K562 (cell line): ENCODE data around the gene RHEX. TPM values are rescaled to one million over a fixed set of nuclear protein-coding genes. Genes with fewer than 3 reads are reported as not detected.

ENCODE experiments used
- ATAC-seq: fragments of 200-7000 bp; cut with Tn5 transposase; 3 replicates; pipeline ENCODE4 v1.9.1; 2020; ENCODE audit warnings: moderate library complexity
- BruUV-seq: library from RNA; stranded (reverse); fragments of 400-500 nt; replicated peaks from 2 replicates; lab custom pipeline; 2021; lab: Mats Ljungman, UMichigan
- CTCF ChIA-PET: fragments of 300-600 bp; formaldehyde crosslinking; extraction: SDS; loops from one replicate; lab custom pipeline; 2021; ENCODE audit warnings: low intra/inter-chr PET ratio; lab: Yijun Ruan, JAX
- POLR2A ChIA-PET: fragments of 300-600, 350-650 bp; sonication (Branson Sonifier 250); formaldehyde crosslinking; extraction: SDS; loops from one replicate; lab custom pipeline; 2021; ENCODE audit warnings: antibody characterized with exemption, inconsistent platforms; lab: Yijun Ruan, JAX
- DNase-seq, 4 experiments: peaks; one replicate each; pipeline versions ENCODE4 v3.0.0 to v3.0.0-alpha.2; 2011 to 2018; ENCODE audit warnings: low spot score in 3 of 4, mixed read lengths in 3 of 4; ENCODE audit errors: extremely low read depth in 1 of 4
- FAIRE-seq: peaks from 2 replicates; lab custom pipeline; 2011; peaks lifted over from hg19 to GRCh38; lab: Jason Lieb, UNC
- H2AFZ ChIP-seq: 2 replicates; pipeline ENCODE4 v1.6.0; 2011; ENCODE audit warnings: low read depth, low read length, control low read depth, inconsistent platforms
- H3K27ac ChIP-seq: fragments of 200-600 bp; 3 replicates; pipeline ENCODE4 v1.8.0; 2011; ENCODE audit warnings: low read depth, mild to moderate bottlenecking, control low read depth, inconsistent platforms, low read length, moderate library complexity, mixed read lengths; ENCODE audit errors: extremely low read depth
- H3K27me3 ChIP-seq, 2 experiments: fragments of 300-600 bp in 1 of 2; 2 replicates in 1 of 2; 3 replicates in 1 of 2; pipeline versions ENCODE4 v1.6.0 to v1.8.0; 2011; ENCODE audit warnings: inconsistent platforms in 2 of 2, low read length in 2 of 2, mild to moderate bottlenecking in 1 of 2, mixed read lengths in 1 of 2, moderate library complexity in 1 of 2; ENCODE audit not compliant: control insufficient read depth in 2 of 2, insufficient read depth in 2 of 2
- H3K36me3 ChIP-seq: fragments of 300-600 bp; 3 replicates; pipeline ENCODE4 v1.8.0; 2011; ENCODE audit warnings: mild to moderate bottlenecking, low read length, inconsistent platforms; ENCODE audit not compliant: control insufficient read depth, insufficient read depth
- H3K4me1 ChIP-seq, 2 experiments: fragments of 200-600 bp in 1 of 2; replicated peaks in 1 of 2; 2 replicates in 1 of 2; 3 replicates in 1 of 2; pipeline versions ENCODE4 v1.5.1 to v1.8.0; 2011; ENCODE audit warnings: inconsistent platforms in 2 of 2, low read length in 2 of 2, mild to moderate bottlenecking in 1 of 2, mixed read lengths in 1 of 2, moderate library complexity in 1 of 2; ENCODE audit not compliant: control insufficient read depth in 2 of 2, insufficient read depth in 2 of 2
- H3K4me2 ChIP-seq: 2 replicates; pipeline ENCODE4 v1.6.1; 2011; ENCODE audit warnings: low read length, control low read depth, inconsistent platforms, mixed read lengths; ENCODE audit not compliant: insufficient read depth
- H3K4me3 ChIP-seq: fragments of 200-600 bp; sonication (generic), shearing (Covaris generic); 2 replicates; pipeline ENCODE4 v1.5.1; 2016; ENCODE audit warnings: control low read depth, inconsistent platforms
- H3K79me2 ChIP-seq: fragments of 200-600 bp; 3 replicates; pipeline ENCODE4 v1.8.0; 2011; ENCODE audit warnings: low read length, inconsistent platforms; ENCODE audit not compliant: control insufficient read depth, insufficient read depth
- H3K9ac ChIP-seq, 2 experiments: 2 replicates each; pipeline versions ENCODE4 v1.6.0 to v1.6.1; 2011; ENCODE audit warnings: low read depth in 2 of 2, low read length in 2 of 2, control low read depth in 1 of 2, inconsistent platforms in 1 of 2, mild to moderate bottlenecking in 1 of 2, mixed read lengths in 1 of 2; ENCODE audit not compliant: insufficient read depth in 1 of 2
- H3K9me1 ChIP-seq: one replicate; pipeline ENCODE4 v1.6.0; 2011; ENCODE audit warnings: inconsistent platforms, mild to moderate bottlenecking, low read length, moderate library complexity; ENCODE audit not compliant: control insufficient read depth, insufficient read depth
- H3K9me3 ChIP-seq: replicated peaks from 2 replicates; pipeline ENCODE4 v1.5.1; 2011; ENCODE audit warnings: low read depth, low read length, inconsistent platforms; ENCODE audit not compliant: control insufficient read depth, insufficient read depth
- H4K20me1 ChIP-seq: replicated peaks from 2 replicates; pipeline ENCODE4 v1.6.1; 2011; ENCODE audit warnings: low read length, inconsistent platforms, mixed read lengths; ENCODE audit not compliant: control insufficient read depth, insufficient read depth
- CBFA2T3 ChIP-seq: fragments of 450-650 bp; IDR thresholded peaks from 2 replicates; pipeline ENCODE4 v1.6.1; 2017
- CCAR2 ChIP-seq: fragments of 200-400 bp; formaldehyde crosslinking; IDR thresholded peaks from 2 replicates; pipeline ENCODE4 v1.6.1; 2017; ENCODE audit warnings: mild to moderate bottlenecking, low read depth, low read length
- GATA2 ChIP-seq: sonication (generic); formaldehyde crosslinking; IDR thresholded peaks from 2 replicates; pipeline ENCODE4 v1.4.0; 2020; ENCODE audit warnings: mild to moderate bottlenecking, missing genetic modification reagents
- HNRNPK ChIP-seq: fragments of 200-400 bp; formaldehyde crosslinking; IDR thresholded peaks from one replicate; pipeline ENCODE4 v1.6.1; 2018; ENCODE audit warnings: mild to moderate bottlenecking, low read depth, low read length; ENCODE audit not compliant: poor library complexity, severe bottlenecking
- OTX1 ChIP-seq: fragments of 450-650 bp; formaldehyde crosslinking; IDR thresholded peaks from 2 replicates; pipeline ENCODE4 v1.4.0; 2022; ENCODE audit warnings: mild to moderate bottlenecking
- PCBP2 ChIP-seq: fragments of 200-400 bp; formaldehyde crosslinking; IDR thresholded peaks from 2 replicates; pipeline ENCODE4 v1.6.1; 2018; ENCODE audit warnings: low read length, low read depth, mild to moderate bottlenecking, moderate library complexity; ENCODE audit not compliant: poor library complexity, severe bottlenecking
- SOX6 ChIP-seq: fragments of 450-650 bp; IDR thresholded peaks from 2 replicates; pipeline ENCODE4 v1.6.1; 2014; ENCODE audit warnings: mild to moderate bottlenecking
- TSHZ1 ChIP-seq: fragments of 250-450 bp; sonication (Bioruptor Pico); IDR thresholded peaks from 2 replicates; pipeline ENCODE4 v1.4.0; 2020; ENCODE audit warnings: mild to moderate bottlenecking, moderate library complexity
- ZBTB26 ChIP-seq: fragments of 450-650 bp; formaldehyde crosslinking; IDR thresholded peaks from 2 replicates; pipeline ENCODE4 v1.4.0; 2022; ENCODE audit warnings: missing genetic modification characterization
- ZNF174 ChIP-seq: fragments of 250-450 bp; sonication (Bioruptor Pico); IDR thresholded peaks from 2 replicates; pipeline ENCODE4 v1.4.0; 2020; ENCODE audit warnings: mild to moderate bottlenecking
- ZNF197 ChIP-seq: fragments of 200-800 bp; sonication (Bioruptor generic); IDR thresholded peaks from 2 replicates; pipeline ENCODE4 v1.6.1; 2016; ENCODE audit warnings: low read depth, missing genetic modification characterization, missing compliant biosample characterization
- ZNF217 ChIP-seq: sonication (generic); formaldehyde crosslinking; IDR thresholded peaks from 2 replicates; pipeline ENCODE4 v1.8.0; 2022; ENCODE audit warnings: mild to moderate bottlenecking, missing genetic modification reagents
- ZNF507 ChIP-seq: conservative IDR thresholded peaks from 2 replicates; pipeline ENCODE4 v1.6.1; 2017; ENCODE audit warnings: missing genetic modification characterization, missing compliant biosample characterization
- WGBS: fragments of 100-300 bp; shearing (Covaris generic); methylation state at CpG from one replicate; pipeline ENCODE4 v1.1.6; 2016; ENCODE audit warnings: low coverage, mixed read lengths; ENCODE audit not compliant: insufficient coverage; ENCODE audit errors: missing lambda C conversion rate; 5-methylcytosine and 5-hydroxymethylcytosine counted together
- in situ Hi-C: fragments of 300-500 bp; cut with MboI; formaldehyde crosslinking; loops from 4 replicates; pipeline ENCODE4 v1.15.0; 2018; ENCODE audit warnings: inconsistent platforms, mixed read lengths
- intact Hi-C: fragments of 100-400 bp; cut with micrococcal nuclease; formaldehyde crosslinking; loops from 2 replicates; pipeline ENCODE4 v1.14.2; 2022
- polyA plus RNA-seq, 8 experiments: library from polyadenylated mRNA; depleted of rRNA in 4 of 8; stranded (reverse) in 5 of 8; unstranded in 3 of 8; fragments of >200 nt; fragmentation: Nextera tagmentation in 2 of 8; fragmentation: Illumina TruSeq in 1 of 8; extraction: Ambion mirVana in 2 of 8; extraction: Trizol in 1 of 8; gene quantifications; 2 replicates each; pipeline versions ENCODE4 v1.2.1 to v1.2.3, GENCODE V29; 2011 to 2014; ENCODE audit warnings: inconsistent platforms in 1 of 8, missing spikeins in 1 of 8
- total RNA-seq, 7 experiments: library from RNA; depleted of rRNA in 6 of 7; stranded (reverse); fragments of >200 nt in 6 of 7; fragmentation: Illumina TruSeq in 2 of 7; extraction: Trizol in 2 of 7; gene quantifications; 2 replicates each; pipeline versions ENCODE4 v1.2.1 to v1.2.3, GENCODE V29; 2011 to 2021; ENCODE audit warnings: low replicate concordance in 1 of 7
- TF ChIP-seq, protein P1 (sequence below): fragments of 200-800 bp; sonication (Bioruptor generic); IDR thresholded peaks from 2 replicates; pipeline ENCODE4 v1.6.1; 2017; ENCODE audit warnings: missing genetic modification characterization, missing compliant biosample characterization
- TF ChIP-seq, protein P2 (sequence below): fragments of 250-450 bp; sonication (Bioruptor Pico); IDR thresholded peaks from 2 replicates; pipeline ENCODE4 v1.4.0; 2020; ENCODE audit warnings: mild to moderate bottlenecking

Gene RHEX
- total and polyA plus RNA-seq, 9 of the 15 experiments (the other 6 are each of a cell fraction or from before 2014, with no cell fraction given): not detected

DNA sequence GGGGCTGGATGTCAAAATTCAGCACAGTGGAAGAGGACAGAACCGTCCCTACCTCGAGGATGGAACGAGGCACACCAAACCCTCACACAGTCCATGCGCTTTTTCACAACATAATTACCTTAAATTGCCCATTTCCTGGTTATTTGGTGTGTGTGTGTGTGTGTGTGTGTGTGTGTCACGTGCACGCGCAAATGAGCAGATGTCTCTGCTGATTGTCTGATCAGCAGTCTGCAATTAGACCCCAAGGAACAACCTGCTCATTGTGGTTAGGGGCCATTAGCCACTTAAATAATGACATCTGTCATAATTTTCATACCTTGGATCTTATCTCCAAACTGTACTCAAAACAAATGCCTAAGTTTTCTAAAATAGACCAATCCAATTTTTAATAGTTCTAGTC is 41.1 kb downstream of the RHEX start (continued):
- TF ChIP-seq, protein P1, sequence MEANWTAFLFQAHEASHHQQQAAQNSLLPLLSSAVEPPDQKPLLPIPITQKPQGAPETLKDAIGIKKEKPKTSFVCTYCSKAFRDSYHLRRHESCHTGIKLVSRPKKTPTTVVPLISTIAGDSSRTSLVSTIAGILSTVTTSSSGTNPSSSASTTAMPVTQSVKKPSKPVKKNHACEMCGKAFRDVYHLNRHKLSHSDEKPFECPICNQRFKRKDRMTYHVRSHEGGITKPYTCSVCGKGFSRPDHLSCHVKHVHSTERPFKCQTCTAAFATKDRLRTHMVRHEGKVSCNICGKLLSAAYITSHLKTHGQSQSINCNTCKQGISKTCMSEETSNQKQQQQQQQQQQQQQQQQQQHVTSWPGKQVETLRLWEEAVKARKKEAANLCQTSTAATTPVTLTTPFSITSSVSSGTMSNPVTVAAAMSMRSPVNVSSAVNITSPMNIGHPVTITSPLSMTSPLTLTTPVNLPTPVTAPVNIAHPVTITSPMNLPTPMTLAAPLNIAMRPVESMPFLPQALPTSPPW: no peak
- TF ChIP-seq ZNF217 (CRISPR knock-in tag) (no peak), ZBTB26 (CRISPR knock-in tag) (no peak), GATA2 (no peak), CBFA2T3 (0 out of 2 replicates have a peak, but pooled peaks have one; percentile 22), ZNF507 (tag) (no peak), HNRNPK (no peak)

- 6% methylated on average over 3 of the region's 3 CpGs for WGBS
- TF ChIP-seq SOX6 (no peak), PCBP2 (no peak), TSHZ1 (no peak), ZNF197 (CRISPR knock-in tag) (no peak), CCAR2 (no peak), ZNF174 (no peak), OTX1 (no peak)
- TF ChIP-seq, protein P2, sequence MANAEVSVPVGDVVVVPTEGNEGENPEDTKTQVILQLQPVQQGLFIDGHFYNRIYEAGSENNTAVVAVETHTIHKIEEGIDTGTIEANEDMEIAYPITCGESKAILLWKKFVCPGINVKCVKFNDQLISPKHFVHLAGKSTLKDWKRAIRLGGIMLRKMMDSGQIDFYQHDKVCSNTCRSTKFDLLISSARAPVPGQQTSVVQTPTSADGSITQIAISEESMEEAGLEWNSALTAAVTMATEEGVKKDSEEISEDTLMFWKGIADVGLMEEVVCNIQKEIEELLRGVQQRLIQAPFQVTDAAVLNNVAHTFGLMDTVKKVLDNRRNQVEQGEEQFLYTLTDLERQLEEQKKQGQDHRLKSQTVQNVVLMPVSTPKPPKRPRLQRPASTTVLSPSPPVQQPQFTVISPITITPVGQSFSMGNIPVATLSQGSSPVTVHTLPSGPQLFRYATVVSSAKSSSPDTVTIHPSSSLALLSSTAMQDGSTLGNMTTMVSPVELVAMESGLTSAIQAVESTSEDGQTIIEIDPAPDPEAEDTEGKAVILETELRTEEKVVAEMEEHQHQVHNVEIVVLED: no peak
Measured at GRCh38 chr1:206097381-206097780, 44.4 kb downstream of the RHEX start.

More at GRCh38 chr1:206097381-206097780, 44.4 kb downstream of the RHEX start:
- Histone ChIP-seq H3K9ac (no peak overlapping the region), H3K9me1 (no peaks in the 10 kb centered on the region), H3K79me2 (no peaks in the 10 kb centered on the region), H3K27ac (no peak overlapping the region), H3K27me3 (peaks cover 32 to 58% of the 10 kb centered on the region in 2 experiments), H3K9me3 (no peaks in the 10 kb centered on the region), H3K4me2 (no peak overlapping the region), H3K4me1 (no peaks in the 10 kb centered on the region), H3K36me3 (no peaks in the 10 kb centered on the region), H4K20me1 (no peaks in the 10 kb centered on the region), H3K4me3 (no peak overlapping the region), H2AFZ (no peak overlapping the region)
- CTCF ChIA-PET: no interaction called here
- no peak for DNase-seq
- POLR2A ChIA-PET: interaction anchor here (1.1 to 1.2 kb wide), 2 partner anchors 14 to 17 kb away, joined by 3 to 5 read pairs; no protein-coding TSS in a partner anchor
- FAIRE-seq: no peak
- no TSS peak for BruUV-seq
- in situ Hi-C loops (no loop called here), intact Hi-C loops (no loop called here)
- ATAC-seq: no peak
